ENCODE data around the gene AGRN. TPM values are rescaled to one million over a fixed set of nuclear protein-coding genes. Genes with fewer than 3 reads are reported as not detected.
A peak's percentile ranks its signal among the peaks of the same experiment; 100 is the strongest.

The AGRN gene
- polyA plus RNA-seq, 3 donors, result 0.06 to 4.7 (median 0.43) TPM

DNA sequence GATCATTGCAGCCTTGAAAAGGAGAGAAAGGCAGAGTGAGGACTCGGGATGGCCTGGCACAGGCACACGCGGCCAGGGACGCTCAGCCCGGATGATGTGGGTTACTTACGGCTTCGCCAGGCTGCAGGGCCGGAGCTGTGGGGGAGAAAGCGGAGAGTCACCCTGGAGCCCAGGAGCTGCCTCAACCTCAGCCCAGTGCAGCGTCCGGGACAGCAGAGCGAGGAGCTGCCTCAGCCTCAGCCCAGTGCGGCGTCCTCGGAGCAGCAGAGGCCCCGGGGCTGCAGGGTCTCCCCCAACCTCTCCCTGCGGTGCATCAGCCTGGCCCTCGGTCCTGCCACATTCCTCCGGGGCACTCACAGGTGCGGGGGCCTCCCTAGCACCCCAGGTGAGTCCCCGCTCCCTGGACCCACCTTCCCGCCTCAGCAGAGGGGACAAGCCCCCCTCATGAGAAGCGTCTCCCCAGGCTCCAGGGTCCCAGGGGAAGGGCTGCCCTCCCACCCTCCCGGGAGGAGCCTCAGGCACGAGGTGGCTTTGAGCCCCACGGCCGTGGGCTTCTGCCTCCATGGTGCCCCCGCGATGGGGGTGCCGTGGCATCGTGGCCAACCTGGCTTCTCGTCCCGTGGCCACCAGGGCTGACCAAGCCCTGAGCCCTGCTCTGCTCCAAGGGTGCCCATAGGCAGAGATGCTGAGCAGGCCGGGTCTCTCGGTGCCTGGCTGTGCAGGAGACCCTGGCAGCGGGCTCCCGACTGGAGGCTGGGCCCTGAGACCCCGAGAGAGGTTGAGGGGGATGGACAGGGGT, 64.7 kb downstream of the AGRN start:
- no peak overlapping the region for H3K4me2 ChIP-seq (replicated peaks; ENCODE audit: extremely low read depth, low read length, poor library complexity, severe bottlenecking)
- no peak overlapping the region for H3K27ac Mint-ChIP-seq
- peaks cover 7% of the 10 kb centered on the region in 2 donors for H3K4me1 ChIP-seq (ENCODE audit: control insufficient read depth in 1 of 2, insufficient read depth in 2 of 2, low read length in 2 of 2)
- peak in 1 of 3 donors; percentile 3 for DNase-seq
- peaks cover 5 to 6% of the 10 kb centered on the region in 2 donors for H3K36me3 Mint-ChIP-seq
- H4K20me1 ChIP-seq (ENCODE audit: insufficient read depth, low read length), result no peaks in the 10 kb centered on the region
- 96% methylated on average over 36 of the region's 38 CpGs for WGBS (ENCODE audit: insufficient coverage)
- no peak for TF ChIP-seq CTCF (IDR thresholded peaks at IDR 0.05)
- no peaks in the 10 kb centered on the region for H3K79me2 ChIP-seq (ENCODE audit: insufficient read depth, low read length)
- H3K27me3 Mint-ChIP-seq (ENCODE audit: low read depth in 3 of 3), result peaks cover 3 to 13% (median 6%) of the 10 kb centered on the region in 3 donors
- H3K4me3 ChIP-seq (replicated peaks in 1 of 3; ENCODE audit: low read depth in 2 of 3, low read length in 3 of 3), result no peak overlapping the region
- no peak overlapping the region for H3K4me3 Mint-ChIP-seq
- H3K36me3 ChIP-seq (replicated peaks in 1 of 2; ENCODE audit: control insufficient read depth in 1 of 2, insufficient read depth in 2 of 2, low read length in 2 of 2), result no peaks in the 10 kb centered on the region
- H3K9me3 Mint-ChIP-seq, result peaks cover 0 to 2% (median 0%) of the 10 kb centered on the region in 7 donors
- no peak overlapping the region for H2AFZ ChIP-seq (ENCODE audit: insufficient read depth, low read depth, low read length, poor library complexity, severe bottlenecking)
- H3K9me3 ChIP-seq (replicated peaks in 1 of 2; ENCODE audit: control insufficient read depth in 1 of 2, insufficient read depth in 1 of 2, low read length in 2 of 2), result no peaks in the 10 kb centered on the region
- no peak overlapping the region for H3K27ac ChIP-seq (ENCODE audit: low read depth in 1 of 2, low read length in 2 of 2)
- H3K9ac ChIP-seq (ENCODE audit: insufficient read depth, low read length, poor library complexity, severe bottlenecking), result no peak overlapping the region
- intact Hi-C loops (cut with micrococcal nuclease), result no loop called here
- peaks cover 0 to 10% of the 10 kb centered on the region in 2 donors for H3K27me3 ChIP-seq (ENCODE audit: control insufficient read depth in 2 of 2, insufficient read depth in 2 of 2, low read length in 2 of 2)
- peaks cover 6% of the 10 kb centered on the region for H3K4me1 Mint-ChIP-seq

- no peak for TF ChIP-seq CTCF (IDR thresholded peaks at IDR 0.05)
- Mint-ChIP-seq H3K4me1 (peaks cover under 1% of the 10 kb centered on the region), H3K27ac (no peak overlapping the region), H3K27me3 (ENCODE audit: low read depth in 3 of 3) (peaks cover 0 to 6% (median 2%) of the 10 kb centered on the region in 3 donors), H3K4me3 (no peak overlapping the region), H3K36me3 (peaks cover 5 to 6% of the 10 kb centered on the region in 2 donors), H3K9me3 (no peaks in the 10 kb centered on the region)
- DNase-seq, result no peak
- Histone ChIP-seq H4K20me1 (ENCODE audit: insufficient read depth, low read length) (no peaks in the 10 kb centered on the region), H3K4me1 (ENCODE audit: control insufficient read depth in 1 of 2, insufficient read depth in 2 of 2, low read length in 2 of 2) (peaks cover 0 to under 1% of the 10 kb centered on the region in 2 donors), H2AFZ (ENCODE audit: insufficient read depth, low read depth, low read length, poor library complexity, severe bottlenecking) (no peak overlapping the region), H3K4me2 (replicated peaks; ENCODE audit: extremely low read depth, low read length, poor library complexity, severe bottlenecking) (no peak overlapping the region), H3K36me3 (replicated peaks in 1 of 2; ENCODE audit: control insufficient read depth in 1 of 2, insufficient read depth in 2 of 2, low read length in 2 of 2) (no peaks in the 10 kb centered on the region), H3K9me3 (replicated peaks in 1 of 2; ENCODE audit: control insufficient read depth in 1 of 2, insufficient read depth in 1 of 2, low read length in 2 of 2) (no peaks in the 10 kb centered on the region), H3K79me2 (ENCODE audit: insufficient read depth, low read length) (no peaks in the 10 kb centered on the region), H3K9ac (ENCODE audit: insufficient read depth, low read length, poor library complexity, severe bottlenecking) (no peak overlapping the region), H3K4me3 (replicated peaks in 1 of 3; ENCODE audit: low read depth in 2 of 3, low read length in 3 of 3) (no peak overlapping the region), H3K27ac (ENCODE audit: low read depth in 1 of 2, low read length in 2 of 2) (no peak overlapping the region), H3K27me3 (ENCODE audit: control insufficient read depth in 2 of 2, insufficient read depth in 2 of 2, low read length in 2 of 2) (peaks cover 0 to 3% of the 10 kb centered on the region in 2 donors)
- intact Hi-C loops (cut with micrococcal nuclease), result no loop called here
- WGBS (ENCODE audit: insufficient coverage), result 97% methylated on average over 30 of the region's 30 CpGs
Measured at GRCh38 chr1:1085171-1085841, 65.4 kb downstream of the AGRN start.

Data from CD14-positive monocyte (primary cell).